CD4-positive, alpha-beta T cell treated with Interleukin-17A for 1 hour (primary cell): ENCODE measurements around the gene ABHD5.
"Not testable (repeated sequence)": the region's sequence is repeated elsewhere in the genome, so short reads cannot be mapped to it uniquely, and the experiment has no call there.

ENCODE experiments used
- DNase-seq: peaks from one replicate; pipeline ENCODE4 v3.0.0-alpha.2; 2020

ABHD5 gene

DNA sequence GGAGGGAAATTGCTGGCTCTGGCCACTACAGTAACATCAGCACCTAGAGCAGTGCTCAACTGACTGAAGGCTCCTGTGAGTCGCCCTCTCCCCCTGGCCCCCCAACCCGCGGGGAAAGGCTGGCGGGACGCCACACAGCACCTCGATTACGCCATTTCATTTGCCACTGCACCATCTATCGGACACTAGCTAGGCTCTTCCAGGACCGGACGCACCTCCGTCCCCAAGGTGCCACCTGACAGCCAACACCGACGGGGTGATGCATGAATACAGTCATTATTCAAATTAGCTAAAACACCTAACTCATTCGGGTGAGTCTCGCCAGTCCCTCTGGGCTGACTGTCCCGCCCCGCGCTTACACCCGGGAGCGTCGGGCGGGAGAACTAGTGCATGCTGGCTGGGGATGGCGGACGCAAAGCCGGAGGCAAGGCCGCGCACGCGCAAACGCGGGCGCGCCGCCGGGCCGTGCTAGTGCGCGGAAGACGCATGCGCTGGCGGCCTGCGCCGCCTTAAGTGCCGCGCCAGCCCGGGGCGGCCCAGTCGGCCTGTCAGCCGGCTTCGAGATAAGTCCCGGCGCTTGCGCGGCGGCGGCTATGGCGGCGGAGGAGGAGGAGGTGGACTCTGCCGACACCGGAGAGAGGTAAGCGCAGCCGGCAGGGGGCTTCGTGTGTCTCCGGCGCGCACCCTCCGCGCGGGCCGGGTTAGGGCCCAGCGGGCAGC is at the start of gene ABHD5:
ABHD5 (plus strand) TSS at position 539 of the 720 bp plus-strand sequence; CDS start at position 594, 55 bp downstream.
- DNase-seq: peak; percentile 95

DNA sequence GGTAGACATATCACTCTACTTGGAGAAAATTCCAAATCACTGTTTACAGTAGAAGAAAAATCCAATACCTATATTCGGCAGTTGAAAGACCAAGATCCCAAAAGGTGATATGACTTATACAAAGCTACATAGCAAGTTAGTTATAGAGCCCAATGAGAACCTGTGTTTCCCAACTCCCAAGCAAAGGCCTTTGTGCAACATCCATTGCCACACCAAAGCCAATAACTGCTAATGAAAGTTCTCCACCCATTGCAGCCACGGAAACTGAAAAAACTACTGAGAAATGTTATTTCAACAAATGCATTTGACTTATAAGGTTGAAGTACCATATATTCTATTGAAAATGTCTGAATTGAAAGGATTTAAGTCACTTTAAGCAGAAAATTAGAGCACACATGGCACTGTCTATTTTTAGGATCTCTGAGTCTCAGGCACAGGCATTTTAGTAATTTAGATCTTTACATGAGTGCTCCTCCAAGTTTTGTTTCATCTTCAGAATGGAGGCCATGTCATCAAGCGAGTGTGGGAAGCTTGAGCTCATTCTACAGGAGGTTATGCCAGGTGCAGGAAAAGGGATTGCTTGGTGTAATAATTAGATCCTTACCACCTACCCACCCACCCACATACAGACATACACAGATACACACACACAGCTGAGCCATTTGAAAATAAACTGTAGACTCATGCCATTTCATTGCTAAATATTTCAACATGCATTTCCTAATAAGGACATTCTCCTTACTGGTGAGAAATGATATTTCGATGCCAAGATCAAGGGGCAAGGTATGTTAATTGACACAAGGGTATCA is 49.2 kb upstream of the ABHD5 start:
- no peak for DNase-seq

DNA sequence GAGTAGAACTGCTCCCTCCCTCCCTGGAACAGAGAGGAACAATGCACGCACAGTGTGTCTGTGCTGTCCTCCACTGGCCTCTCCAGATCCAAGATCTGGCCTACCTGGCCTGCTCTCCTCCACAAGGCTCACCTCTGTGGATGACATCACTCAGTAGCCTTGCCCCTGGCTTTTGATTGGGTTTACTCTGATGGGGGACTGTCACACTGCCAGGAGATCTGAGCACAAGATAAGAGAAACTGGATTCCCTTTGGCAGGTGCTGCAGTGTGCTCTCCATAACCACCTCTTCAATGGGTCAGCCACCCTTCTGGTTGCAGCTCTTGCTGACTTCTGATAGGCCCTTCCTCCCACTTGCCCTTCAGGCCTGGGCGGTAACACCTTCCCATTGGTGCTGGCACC is 46.3 kb upstream of the ABHD5 start:
- DNase-seq: no peak

DNA sequence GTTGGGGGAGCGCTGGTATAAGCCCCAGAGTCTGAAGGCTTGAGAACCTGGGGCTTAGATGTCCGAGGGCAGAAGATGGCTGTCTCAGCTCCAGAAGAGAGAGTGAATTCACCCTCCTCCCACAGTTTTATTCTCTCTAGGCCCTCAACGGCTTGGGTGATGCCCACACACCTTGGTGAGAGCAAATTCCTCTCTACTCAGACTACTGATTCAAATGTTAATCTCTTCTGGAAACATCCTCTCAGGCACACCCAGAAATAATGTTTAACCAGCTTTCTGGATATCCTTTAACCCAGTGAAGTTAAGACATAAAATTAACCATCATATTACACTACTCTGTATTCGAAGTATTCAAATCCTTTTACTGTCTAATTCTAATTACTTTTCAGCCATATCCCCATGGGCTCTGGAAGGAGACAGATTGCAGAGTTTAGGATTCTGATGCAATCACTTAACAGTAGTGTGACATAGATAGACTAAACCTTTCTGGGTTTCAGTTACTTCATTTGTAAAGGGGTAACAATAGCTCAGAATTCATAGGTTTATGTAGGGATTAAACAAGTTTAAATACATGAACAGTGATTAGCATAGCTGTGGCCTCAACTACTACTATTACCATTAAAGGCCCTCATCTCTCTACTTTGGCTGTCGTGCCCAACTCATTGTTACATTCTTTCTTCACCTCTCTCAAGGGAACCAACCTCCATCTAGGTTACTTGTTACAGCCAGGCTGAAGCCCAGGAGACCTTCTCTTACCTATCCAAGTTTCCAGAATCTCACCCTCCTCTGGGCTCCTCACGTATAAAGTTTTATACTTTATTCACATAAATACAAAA is 43.2 kb upstream of the ABHD5 start:
- no peak for DNase-seq

DNA sequence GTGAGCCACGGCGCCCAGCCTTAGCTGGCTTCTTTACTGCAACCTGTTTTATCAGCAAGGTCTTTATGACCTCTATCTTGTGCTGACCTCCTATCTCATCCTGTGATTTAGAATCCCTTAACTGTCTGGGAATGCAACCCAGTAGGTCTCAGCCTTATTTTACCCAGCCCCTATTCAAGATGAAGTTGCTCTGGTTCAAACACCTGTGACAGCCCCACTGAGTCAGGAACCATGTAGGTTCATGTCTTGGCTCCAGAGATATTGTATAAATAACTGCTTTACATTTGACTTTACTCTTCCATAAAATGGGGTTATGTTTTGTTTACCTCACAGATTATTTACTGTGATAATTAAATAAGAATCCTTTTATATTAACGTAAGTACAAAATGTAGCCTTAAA is 41.8 kb upstream of the ABHD5 start:
- no peak for DNase-seq

DNA sequence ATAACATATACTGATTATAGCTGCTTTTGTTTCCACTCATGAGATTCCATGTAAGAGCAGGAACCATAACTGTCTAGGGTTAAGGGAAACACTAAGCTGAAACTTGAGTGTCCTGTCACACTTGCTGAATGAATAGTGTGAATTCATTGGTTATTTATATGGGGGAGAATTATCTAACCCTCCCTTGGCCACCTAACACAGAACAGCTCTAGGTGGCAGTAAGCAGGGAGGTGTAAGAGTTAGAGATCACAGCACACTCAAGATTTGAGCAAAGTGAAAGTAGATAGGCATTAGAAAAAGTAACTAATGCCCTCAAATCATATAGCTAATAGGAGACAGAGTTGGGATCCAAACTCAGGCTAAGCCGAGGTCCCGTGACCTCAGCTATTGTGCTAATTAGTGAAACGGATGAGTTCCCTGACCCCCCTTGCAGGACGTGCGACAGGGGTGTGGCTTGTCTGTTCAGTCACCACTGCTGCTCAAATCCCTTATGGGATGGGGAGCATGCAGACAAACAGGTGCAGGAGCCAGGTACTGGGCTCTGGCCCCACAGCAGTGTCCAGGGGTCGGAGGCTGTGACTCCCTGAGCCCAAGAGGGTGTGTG is 41.3 kb upstream of the ABHD5 start:
- DNase-seq: no peak

DNA sequence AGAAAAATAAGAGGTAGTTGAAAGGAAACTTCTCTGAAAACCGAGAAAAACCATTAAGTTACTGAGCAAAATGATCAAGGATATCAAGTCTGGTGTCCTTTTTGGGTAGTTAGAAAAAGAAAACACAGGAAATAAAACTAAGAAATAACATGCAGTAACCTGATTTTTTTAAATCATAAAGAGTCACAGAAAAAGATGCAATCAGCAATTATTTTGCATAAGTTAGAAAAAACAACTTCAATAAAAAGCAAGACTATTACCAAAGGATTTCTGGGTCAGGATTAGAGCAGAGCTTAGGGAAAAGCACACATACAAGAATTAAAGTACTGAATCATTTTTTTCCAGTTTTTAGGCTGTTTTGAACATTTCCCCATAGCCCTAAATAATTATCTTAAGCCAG is 40.4 kb upstream of the ABHD5 start:
- DNase-seq: no peak

DNA sequence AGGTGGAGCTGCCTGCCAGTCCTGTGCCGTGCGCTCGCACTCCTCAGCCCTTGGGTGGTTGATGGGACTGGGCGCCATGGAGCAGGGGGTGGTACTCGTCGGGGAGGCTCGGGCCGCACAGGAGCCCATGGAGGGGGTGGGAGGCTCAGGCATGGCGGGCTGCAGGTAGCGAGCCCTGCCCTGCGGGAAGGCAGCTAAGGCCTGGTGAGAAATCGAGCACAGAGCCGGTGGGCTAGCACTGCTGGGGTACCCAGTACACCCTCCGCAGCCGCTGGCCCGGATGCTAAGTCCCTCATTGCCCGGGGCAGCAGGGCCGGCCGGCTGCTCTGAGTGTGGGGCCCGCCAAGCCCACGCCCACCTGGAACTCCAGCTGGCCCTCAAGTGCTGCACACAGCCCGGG is 34.3 kb upstream of the ABHD5 start:
- not testable (repeated sequence) for DNase-seq

DNA sequence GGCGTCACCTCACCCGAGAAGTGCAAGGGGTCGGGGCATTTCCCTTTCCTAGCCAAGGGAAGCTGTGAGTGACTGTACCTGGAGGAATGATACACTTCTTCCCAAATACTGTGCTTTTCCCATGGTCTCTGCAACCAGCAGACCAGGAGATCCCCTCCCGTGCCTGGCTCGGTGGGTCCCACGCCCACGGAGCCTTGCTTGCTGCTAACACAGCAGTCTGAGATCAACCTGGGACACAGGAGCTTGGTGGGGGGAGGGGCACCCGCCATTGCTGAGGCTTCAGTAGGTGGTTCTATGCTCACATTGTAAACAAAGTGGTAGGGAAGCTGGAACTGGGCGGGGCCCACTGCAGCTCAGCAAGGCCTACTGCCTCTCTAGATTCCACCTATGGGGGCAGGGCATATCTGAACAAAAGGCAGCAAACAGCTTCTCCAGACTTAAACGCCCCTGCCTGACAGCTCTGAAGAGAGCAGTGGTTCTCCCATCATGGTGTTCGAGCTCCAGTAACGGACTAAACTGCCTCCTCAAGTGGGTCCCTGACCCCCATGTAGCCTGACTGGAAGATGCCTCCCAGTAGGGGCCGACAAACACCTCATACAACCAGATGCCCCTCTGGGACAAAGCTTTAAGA is 31.4 kb upstream of the ABHD5 start:
- no peak for DNase-seq

DNA sequence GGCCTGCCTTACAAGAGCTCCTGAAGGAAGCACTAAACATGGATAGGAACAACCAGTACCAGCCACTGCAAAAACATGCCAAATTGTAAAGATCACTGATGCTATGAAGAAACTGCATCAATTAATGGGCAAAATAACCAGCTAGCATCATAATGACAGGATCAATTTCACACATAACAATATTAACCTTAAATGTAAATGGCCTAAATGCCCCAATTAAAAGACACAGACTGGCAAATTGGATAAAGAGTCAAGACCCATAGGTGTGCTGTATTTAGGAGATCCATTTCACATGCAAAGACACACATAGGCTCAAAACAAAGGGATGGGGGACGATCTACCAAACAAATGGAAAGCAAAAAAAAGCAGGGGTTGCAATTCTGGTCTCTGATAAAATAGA is 29.4 kb upstream of the ABHD5 start:
- DNase-seq: not testable (repeated sequence)

DNA sequence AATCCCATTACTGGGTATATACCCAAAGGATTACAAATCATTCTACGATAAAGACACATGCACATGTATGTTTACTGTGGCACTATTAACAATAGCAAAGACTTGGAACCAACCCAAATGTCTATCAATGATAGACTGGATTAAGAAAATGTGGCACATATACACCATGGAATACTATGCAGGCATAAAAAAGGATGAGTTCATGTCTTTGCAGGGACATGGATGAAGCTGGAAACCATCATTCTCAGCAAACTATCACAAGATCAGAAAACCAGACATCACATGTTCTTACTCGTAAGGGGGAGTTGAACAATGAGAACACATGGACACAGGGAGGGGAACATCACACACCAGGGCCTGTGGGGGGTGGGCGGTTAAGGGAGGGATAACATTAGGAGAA is 25.7 kb upstream of the ABHD5 start:
- not testable (repeated sequence) for DNase-seq

DNA sequence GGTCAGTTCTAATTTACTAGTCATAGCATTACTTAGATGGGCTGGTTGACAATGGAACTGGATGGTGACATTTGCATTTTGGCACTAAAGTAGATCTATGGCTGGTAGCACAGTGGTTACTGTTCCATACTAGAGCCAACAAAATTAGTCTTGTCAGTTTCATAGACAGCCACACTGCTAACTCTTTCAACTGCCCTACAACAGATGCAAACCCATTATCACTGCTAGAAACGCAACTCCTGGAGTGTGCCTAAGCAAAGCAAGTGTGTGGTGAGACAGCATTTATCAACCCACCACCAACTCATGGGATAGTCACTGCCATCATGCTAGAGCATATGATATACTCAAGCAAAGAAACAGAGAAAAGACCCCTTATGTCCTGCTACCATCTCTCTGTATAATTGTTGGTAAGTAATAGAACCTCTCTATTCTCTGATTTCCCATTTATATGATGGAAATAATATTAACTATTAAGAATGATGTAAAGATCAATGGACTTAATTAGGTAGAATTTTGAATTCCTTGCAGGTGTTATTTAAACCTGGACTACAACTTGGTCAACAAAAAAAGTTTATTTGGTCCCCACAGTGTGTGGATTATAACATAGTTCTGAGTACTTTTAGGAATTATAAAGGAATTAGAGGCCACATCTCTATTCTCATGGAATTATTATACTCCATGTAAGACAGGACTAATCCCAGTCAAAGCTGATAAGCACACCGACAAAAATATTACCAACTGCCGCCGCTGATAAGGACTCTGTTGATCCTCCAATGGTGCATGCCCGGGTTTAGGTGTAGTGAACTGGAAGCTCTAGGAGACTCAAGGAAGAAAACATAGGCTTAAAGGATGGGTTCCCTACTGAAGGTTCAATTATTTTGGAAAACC is 19.9 kb upstream of the ABHD5 start:
- DNase-seq: no peak

DNA sequence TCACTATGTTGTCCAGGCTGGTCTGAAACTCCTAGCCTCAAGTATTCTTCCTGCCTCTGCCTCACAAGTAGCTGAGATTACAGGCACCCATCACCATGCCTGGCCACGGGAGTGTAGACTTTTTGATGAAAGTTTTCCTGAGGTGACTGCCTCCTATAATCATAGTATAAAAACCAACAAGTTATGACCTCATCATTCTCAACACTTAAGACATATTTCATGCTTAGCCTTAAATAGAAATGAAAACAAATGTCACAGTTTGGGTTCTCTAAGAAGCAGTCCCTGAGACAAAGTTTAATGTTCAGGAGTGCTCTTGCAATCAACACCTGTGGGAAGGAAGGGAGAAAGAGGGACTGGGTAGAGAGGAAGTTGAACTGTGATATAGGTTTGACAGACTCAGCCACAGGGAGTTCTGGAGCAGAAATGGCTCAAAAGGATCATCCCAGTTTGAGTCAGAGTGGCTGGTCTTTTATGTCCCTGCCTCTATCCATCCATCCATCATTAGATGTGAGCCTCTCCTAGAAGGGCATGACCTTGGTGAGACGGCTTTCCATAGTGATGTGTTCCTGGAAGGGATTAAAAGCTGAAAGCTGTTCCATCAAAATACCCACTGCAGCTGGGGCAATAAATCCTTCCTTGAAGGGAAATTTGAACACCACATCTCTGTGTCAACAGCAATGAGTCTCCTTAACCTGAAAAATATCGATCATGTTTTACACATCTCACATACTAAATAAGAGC is 16.2 kb upstream of the ABHD5 start:
- no peak for DNase-seq

DNA sequence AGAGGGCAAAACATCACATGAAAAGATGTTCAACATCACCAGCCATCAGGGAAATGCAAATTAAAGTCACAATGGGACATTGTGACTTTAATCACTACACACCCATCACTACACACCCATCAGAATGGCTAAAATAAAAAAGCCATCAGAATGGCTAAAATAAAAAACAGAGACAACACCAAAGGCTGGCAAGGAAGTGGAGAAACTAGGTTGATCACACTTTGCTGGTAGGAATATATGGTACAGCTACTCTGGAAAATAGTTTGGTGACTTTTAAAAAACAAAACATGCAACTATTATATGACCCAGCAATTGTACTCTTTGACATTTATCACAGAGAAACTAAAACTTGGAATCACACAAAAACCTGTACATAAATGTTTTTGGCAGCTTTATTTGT is 15.1 kb upstream of the ABHD5 start:
- no peak for DNase-seq

DNA sequence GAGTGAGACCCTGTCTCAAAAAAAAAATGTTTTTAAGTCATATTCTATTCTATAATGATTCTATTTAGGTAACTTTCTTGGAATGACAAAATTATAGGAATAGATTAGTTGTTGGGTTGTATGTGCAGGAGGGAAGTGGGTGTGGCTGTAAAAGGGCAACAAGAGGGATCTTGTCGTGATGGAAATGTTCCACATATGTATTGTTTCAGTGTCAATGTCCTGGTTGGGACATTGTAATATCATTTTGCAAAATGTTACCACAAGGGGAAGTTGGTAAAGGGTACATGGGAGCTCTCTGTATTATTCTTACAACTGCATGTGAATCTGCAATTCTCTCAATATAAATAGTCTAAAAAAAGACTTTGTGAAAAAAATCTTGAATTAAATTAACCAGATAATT is 14.3 kb upstream of the ABHD5 start:
- DNase-seq: no peak

DNA sequence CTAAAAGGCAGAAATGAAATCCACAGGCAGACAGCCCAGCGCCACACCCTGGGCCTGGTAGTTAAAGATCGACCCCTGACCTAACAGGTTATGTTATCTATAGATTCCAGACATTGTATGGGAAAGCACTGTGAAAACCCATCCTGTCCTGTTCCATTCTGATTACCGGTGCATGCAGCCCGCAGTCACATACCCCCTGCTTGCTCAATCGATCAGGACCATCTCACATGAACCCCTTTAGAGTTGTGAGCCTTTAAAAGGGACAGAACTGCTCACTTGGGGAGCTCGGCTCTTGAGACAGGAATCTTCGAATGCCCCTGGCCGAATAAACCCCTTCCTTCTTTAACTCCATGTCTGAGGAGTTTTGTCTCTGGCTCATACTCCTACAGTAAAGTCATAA is 12.4 kb upstream of the ABHD5 start:
- not testable (repeated sequence) for DNase-seq

DNA sequence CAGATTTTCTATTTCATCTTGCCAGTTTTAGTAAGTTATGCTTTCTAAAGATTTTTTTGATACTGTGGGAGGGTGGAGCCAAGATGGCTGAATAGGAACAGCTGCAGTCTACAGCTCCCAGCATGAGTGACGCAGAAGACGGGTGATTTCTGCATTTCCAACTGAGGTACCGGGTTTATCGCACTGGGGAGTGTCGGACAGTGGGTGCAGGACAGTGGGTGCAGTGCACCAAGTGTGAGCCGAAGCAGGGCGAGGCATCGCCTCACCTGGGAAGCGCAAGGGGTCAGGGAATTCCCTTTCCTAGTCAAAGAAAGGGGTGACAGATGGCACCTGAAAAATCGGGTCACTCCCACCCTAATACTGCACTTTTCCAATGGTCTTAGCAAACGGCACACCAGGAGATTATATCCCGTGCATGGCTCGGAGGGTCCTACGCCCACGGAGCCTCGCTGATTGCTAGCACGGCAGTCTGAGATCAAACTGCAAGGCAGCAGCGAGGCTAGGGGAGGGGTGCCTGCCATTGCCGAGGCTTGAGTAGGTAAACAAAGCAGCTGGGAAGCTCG is 11.8 kb upstream of the ABHD5 start:
- not testable (repeated sequence) for DNase-seq

DNA sequence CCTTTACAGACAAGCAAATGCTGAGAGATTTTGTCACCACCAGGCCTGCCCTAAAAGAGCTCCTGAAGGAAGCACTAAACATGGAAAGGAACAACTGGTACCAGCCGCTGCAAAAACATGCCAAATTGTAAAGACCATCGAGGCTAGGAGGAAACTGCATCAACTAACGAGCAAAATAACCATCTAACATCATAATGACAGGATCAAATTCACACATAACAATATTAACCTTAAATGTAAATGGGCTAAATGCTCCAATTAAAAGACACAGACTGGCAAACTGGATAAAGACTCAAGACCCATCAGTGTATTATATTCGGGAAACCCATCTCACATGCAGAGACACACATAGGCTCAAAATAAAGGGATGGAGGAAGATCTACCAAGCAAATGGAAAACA is 9.9 kb upstream of the ABHD5 start:
- not testable (repeated sequence) for DNase-seq

DNA sequence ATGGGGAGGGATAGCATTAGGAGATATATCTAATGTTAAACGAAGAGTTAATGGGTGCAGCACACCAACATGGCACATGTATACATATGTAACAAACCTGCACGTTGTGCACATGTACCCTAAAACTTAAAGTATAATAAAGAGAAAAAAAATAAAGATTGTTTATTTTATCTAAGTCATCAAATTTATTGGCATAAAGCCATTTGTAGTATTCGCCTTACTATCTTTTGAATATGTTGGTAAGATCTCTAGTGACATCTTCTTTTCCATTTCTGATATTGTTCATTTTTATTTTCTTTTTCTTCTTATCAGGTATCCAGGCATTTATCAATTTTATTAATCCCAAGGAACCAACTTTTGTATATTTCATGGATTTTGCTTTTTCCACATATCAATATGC is 5.8 kb upstream of the ABHD5 start:
- DNase-seq: no peak

DNA sequence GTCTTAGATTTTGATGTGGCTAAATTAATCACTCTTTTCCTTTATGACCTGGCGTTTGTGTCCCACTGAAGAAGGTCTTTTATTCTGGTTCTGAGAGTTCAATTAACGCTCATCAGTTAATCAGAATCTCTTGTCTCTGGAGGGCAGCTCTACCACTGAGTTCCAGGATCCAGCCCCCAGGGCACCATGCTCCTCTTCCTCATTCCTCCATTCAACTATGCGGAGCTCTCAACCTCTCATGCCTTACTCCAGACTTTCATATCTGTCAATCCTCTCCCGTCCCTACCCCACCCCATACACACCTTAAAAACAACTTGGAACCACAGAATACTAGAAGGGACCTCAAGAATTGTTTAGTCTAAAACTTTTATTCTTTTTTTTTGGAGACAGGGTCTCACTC is 4.8 kb upstream of the ABHD5 start:
- no peak for DNase-seq

DNA sequence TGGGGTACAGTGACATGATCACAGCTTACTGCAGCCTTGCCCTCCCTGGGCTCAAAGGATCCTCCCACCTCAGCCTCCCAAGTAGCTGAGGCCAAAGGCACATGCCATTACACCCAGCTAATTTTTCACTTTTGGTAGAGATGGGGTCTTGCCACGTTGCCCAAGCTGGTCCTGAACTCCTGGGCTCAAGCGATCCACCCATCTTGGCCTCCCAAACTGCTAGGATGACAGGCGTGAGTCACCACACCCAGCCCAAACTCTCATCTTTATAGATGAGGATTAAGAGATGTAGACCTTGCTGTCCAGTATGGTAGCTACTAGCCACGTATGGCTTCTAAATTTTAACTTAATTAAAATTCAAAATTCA is 4.4 kb upstream of the ABHD5 start:
- DNase-seq: no peak
